22Rv1 (cell line): ENCODE results near the gene STXBP1.

Source experiments
- H3K27ac ChIP-seq: fragments of 450-650 bp; 2 replicates; pipeline ENCODE4 v1.5.1; 2017
- ZFX ChIP-seq: fragments of 450-650 bp; IDR thresholded peaks from 2 replicates; pipeline ENCODE4 v1.6.1; 2017; ENCODE audit warnings: antibody characterized with exemption, borderline replicate concordance
- TF ChIP-seq, protein P1 (sequence below): fragments of 450-650 bp; IDR thresholded peaks from 2 replicates; pipeline ENCODE4 v1.5.1; 2017; ENCODE audit warnings: mild to moderate bottlenecking

Gene STXBP1

DNA sequence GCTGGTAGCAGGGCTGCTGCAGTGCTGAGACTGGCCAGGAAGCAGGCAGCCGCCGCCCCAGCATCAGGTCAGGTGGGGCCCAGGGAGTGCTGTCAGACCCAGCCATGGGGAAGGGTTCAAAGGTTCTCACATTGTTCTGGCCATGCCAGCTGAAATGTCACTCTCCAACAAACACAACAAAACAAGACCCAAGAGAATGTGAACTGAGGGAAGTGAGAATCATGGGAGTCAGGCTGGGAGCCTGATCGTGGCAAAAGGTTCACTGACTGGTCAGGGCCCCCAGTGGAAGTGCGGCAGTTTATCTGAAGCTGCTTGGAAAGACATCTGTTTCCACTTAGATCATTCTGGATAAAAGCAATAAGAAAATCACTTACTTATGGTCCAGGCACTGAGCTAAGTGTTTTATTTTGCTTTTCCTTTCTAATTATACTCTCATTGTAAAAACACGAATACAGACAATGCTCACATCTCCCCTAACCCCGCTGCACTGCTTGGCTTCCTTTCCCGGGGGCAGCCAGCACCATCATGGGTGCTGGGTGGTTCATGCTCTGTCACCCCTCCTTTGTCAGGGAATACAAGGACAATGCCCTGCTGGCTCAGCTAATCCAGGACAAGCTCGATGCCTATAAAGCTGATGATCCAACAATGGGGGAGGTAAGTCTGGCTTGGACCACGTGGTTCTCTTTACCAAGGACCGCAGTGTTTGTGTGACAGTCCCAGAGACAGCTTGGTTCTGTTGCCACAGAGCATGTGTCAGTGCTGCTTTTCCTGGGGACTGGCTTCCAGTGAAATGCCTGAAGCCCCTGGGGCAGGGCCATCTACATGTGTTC, 52.8 kb downstream of the STXBP1 start:
- TF ChIP-seq, protein P1, sequence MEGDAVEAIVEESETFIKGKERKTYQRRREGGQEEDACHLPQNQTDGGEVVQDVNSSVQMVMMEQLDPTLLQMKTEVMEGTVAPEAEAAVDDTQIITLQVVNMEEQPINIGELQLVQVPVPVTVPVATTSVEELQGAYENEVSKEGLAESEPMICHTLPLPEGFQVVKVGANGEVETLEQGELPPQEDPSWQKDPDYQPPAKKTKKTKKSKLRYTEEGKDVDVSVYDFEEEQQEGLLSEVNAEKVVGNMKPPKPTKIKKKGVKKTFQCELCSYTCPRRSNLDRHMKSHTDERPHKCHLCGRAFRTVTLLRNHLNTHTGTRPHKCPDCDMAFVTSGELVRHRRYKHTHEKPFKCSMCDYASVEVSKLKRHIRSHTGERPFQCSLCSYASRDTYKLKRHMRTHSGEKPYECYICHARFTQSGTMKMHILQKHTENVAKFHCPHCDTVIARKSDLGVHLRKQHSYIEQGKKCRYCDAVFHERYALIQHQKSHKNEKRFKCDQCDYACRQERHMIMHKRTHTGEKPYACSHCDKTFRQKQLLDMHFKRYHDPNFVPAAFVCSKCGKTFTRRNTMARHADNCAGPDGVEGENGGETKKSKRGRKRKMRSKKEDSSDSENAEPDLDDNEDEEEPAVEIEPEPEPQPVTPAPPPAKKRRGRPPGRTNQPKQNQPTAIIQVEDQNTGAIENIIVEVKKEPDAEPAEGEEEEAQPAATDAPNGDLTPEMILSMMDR, result no peak
- no peak for TF ChIP-seq ZFX
- H3K27ac ChIP-seq, result no peak overlapping the region

DNA sequence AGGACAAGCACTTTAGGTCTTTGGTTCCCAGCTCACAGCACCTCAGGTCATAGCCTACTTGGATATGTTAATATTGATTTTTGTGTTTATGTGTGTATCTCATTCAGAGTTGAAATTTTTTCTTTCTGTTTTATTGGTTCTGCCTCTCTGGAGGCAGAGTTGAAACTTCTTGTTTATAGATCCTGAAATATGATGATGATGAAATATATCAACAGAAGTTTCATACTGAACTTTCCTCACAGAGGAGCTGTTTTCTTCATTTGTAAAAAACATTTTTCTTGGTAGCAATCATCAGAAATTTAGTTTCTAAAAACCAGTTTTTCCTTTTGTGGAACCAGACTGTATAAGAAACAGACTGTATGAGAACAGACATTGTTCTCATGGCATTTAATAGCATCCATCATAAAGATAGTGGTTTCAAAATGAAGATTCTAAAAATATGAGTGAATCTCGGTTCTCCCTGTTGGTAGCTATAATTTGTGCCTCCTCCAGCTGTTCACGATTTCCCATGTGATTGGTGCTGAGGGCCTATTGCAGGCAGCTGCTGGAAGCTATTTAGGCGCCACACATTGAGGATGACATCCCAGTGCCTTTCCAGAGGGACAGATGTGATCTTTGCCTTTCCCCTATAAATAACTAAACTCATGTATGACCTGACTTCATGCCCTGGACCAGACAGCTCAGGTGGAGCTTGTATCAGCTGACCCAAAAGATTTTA, 55.2 kb downstream of the STXBP1 start:
- no peak overlapping the region for H3K27ac ChIP-seq

DNA sequence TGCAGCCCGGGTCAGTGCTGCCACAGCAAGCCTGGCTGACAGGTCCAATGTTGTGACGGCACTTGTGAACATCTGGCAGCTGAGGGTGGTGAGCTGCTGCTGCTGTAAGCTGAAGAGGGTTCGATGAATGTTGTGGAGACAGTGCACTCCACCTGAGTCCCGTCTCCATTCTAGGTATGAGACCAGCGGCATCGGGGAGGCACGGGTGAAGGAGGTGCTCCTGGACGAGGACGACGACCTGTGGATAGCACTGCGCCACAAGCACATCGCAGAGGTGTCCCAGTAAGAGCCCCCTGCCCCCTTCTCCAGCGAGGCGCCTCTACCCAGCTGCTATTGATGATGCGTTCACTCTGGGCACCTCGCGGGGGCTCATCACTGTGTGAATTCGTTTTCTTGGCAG, 55.8 kb downstream of the STXBP1 start:
- no peak overlapping the region for H3K27ac ChIP-seq
- no peak for TF ChIP-seq ZFX
- TF ChIP-seq, protein P1, result no peak

More for the DNA sequence above, 55.2 kb downstream of the STXBP1 start:
- TF ChIP-seq ZFX, result no peak

DNA sequence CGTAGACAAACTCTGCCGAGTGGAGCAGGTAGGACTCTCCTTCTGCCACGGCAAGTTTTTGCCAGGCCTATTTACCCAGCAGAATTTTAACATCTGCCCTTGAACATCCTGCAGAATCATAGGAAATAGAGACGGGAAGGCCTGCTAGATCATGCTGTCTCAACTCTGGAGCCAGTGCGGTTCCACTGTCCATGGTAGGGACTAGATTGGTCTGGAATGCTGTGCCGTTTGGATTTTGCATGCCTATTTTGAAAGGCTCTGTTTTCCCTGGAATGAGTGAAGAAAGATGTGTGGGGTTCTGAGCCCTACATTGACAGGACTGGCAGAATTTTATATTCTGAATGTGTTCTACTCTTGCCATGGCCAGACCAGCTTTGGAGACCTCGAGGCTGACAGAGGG, 61.2 kb downstream of the STXBP1 start:
- no peak overlapping the region for H3K27ac ChIP-seq
- TF ChIP-seq, protein P1, result no peak
- no peak for TF ChIP-seq ZFX

DNA sequence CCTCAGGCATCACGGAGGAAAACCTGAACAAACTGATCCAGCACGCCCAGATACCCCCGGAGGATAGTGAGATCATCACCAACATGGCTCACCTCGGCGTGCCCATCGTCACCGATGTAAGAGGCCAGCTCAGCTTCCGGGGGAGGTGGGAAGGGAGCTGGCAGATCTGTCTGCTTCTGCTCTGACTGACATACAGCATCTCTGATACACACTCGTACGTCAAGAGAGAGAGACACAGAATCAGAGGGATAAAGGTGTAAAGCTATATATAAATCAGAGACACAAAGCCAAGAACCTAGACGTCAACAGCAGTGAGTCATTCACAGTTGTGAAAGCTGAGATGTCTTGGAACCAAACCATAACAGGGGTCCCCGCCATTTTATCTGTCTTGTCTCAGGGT, 64.6 kb downstream of the STXBP1 start:
- no peak for TF ChIP-seq ZFX
- TF ChIP-seq, protein P1, result no peak
- H3K27ac ChIP-seq, result no peak overlapping the region

DNA sequence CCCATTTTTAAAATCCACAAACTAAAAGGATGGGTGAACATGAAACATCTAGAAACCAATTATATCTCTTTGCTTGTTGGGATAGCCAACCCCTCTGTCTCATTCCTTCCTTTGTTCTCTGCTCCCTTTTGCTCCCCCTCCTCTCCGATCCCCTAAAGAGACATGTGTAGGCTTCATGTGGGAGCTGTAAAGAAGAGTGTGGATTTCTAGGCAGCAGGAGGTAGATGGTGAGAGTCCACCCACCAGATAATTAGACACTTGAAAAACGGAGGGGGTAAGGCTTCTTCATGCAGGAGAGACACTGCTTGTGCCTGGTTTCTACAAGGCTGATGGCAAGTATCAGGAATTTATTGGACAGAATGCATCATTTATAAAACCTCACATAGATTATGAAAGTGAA, 67.4 kb downstream of the STXBP1 start:
- H3K27ac ChIP-seq, result no peak overlapping the region
- TF ChIP-seq ZFX, result no peak
- TF ChIP-seq, protein P1, result no peak

DNA sequence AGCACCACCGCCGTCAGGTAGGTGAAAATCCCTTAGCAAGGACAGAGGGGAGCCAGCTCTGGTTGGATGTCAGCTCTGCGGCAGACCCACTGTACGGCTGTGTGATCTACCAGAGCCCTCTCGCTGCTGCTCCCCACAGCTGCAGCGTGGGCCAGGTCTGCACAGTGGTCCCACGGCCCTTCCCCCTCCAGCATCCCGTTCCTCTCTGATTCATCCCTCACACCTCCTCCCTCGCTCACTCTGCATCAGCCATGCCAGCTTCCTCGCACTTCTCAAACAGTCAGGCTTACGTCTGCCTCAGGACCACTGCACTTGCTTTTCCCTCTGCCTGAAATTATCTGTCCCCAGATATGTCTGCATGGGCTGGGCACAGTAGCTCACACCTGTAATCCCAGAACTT, 68.1 kb downstream of the STXBP1 start:
- TF ChIP-seq, protein P1, result no peak
- no peak for TF ChIP-seq ZFX
- no peak overlapping the region for H3K27ac ChIP-seq
